ENCODE data around the gene PARD3.

DNA sequence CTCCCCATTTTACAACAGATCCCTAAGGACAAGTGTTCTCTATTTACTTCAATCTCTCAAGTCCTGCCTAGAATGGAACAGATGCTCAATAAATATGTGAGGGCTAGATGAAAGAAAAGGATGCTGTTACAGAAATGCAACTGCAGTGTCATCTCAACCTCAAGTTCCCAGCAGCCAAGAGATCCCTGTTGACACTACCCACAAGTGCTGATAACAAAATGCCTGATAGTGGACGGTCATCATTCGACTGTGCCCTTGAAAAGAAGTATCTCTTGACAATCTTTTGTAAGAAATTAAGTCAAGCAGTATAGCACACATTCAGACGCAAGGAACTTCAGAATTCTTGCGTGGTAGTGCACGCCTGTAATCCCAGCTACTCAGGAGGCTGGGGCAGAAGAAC lies 133.2 kb downstream of the PARD3 start:
- TF ChIP-seq POLR2AphosphoS5 (IDR thresholded peaks at IDR 0.05; ENCODE audit: low read depth, low read length) (no peak), CEBPB (IDR thresholded peaks at IDR 0.05; ENCODE audit: low read depth) (no peak), ELF1 (IDR thresholded peaks at IDR 0.05; ENCODE audit: borderline replicate concordance, low read depth) (no peak), YY1 (IDR thresholded peaks at IDR 0.05; ENCODE audit: extremely low read depth, insufficient replicate concordance, low read depth, low read length) (no peak), RAD21 (IDR thresholded peaks at IDR 0.05; ENCODE audit: low read depth) (no peak), EZH2 (IDR thresholded peaks at IDR 0.05) (no peak)
- TF ChIP-seq, protein P1, sequence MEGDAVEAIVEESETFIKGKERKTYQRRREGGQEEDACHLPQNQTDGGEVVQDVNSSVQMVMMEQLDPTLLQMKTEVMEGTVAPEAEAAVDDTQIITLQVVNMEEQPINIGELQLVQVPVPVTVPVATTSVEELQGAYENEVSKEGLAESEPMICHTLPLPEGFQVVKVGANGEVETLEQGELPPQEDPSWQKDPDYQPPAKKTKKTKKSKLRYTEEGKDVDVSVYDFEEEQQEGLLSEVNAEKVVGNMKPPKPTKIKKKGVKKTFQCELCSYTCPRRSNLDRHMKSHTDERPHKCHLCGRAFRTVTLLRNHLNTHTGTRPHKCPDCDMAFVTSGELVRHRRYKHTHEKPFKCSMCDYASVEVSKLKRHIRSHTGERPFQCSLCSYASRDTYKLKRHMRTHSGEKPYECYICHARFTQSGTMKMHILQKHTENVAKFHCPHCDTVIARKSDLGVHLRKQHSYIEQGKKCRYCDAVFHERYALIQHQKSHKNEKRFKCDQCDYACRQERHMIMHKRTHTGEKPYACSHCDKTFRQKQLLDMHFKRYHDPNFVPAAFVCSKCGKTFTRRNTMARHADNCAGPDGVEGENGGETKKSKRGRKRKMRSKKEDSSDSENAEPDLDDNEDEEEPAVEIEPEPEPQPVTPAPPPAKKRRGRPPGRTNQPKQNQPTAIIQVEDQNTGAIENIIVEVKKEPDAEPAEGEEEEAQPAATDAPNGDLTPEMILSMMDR (IDR thresholded peaks at IDR 0.05 in 2 of 3, conservative IDR thresholded peaks at IDR 0.05 in 1 of 3; ENCODE audit: borderline replicate concordance in 1 of 3, insufficient read depth in 1 of 3, low read depth in 2 of 3, low read length in 2 of 3), result no peak

All from HCT116 (cell line).